T-helper 2 cell (primary cell): ENCODE measurements around the gene VPS25.
"Not testable (repeated sequence)": the region's sequence is repeated elsewhere in the genome, so short reads cannot be mapped to it uniquely, and the experiment has no call there.

ENCODE experiments used
- DNase-seq, 5 experiments: peaks; one replicate each; pipeline versions ENCODE4 v3.0.0 to v3.0.0-alpha.2; 2012 to 2022

Gene VPS25

DNA sequence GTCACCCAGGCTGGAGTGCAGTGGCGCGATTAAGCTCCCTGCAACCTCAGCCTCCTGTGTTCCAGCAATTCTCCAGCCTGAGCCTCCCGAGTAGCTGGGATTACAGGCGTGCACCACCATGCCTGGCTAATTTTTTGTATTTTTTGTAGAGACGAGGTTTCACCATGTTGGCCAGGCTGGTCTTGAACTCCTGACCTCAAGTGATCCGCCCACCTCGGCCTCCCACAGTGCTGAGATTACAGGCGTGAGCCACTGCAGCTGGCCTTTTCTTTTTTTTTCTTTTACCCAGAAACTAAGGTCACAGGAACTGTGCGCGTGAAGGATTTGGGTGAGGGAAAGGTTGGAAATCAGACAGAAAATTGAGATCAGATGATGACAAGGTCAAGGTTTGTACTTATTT lies 3.3 kb upstream of the VPS25 start:
- DNase-seq = not testable (repeated sequence)

- DNase-seq = no peak
Observed at GRCh38 chr17:42772945-42773289, 332 bp upstream of the VPS25 start.

DNA sequence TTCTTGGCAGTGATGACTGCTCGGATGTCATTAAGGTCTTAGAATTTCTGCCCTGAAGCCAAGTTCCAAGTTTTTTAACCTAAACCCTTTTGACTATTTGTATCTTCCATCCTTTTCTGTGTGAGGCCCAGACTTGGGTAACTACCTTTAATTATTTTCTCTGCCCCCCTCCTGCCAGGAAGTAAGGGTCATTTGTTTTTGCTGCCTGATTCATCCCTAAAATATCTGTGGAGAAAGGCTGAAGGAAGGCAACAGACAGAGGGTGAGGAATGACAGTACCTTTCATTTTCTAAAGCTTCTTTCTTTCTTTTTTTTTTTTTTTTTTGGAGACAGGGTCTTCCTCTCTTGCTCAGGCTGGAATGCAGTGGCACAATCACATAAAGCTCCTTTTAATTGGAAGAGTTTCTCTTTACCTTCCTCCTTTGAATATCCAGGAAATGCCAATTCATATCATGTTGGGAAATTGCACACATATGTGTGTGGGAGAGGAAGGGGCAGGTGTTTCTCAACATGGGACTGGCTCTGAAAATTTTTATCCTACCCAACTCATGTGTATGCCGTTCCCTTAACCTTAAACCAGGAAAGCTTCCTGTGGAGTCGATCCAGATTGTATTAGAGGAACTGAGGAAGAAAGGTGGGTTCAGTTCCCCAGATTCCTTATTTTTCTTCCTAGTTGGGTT lies 957 bp downstream of the VPS25 start:
- no peak for DNase-seq

DNA sequence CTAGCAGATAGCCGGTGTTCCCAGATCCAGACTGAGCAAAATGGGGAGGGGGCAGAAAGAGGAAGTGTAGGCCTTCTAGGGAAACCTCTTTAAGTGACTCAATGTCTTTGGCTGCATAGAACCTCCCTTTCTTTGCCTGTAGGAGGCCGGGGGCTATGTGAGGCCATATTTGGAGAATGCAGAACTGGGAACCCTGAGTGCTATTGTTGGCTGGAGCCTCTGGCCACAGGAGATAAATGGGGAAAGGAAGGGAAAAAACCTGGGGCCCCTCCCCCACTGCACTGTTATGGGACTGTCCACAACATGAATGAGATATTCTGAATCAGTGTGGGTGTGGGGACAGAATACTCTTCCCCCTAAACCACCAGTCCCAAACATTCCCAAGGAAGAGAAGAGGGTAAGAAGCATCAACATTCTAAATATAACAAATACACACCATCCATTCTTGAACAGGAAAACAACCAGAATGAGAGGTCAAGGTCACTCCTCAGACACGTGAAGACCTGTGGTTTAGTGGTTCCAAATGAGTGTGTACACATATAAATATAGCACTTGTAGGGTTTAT lies 2.4 kb downstream of the VPS25 start:
- no peak for DNase-seq

- no peak for DNase-seq
Observed at GRCh38 chr17:42778570-42778969, 5.3 kb downstream of the VPS25 start.

- DNase-seq = no peak
Observed at GRCh38 chr17:42779304-42779935, 6.2 kb downstream of the VPS25 start.

DNA sequence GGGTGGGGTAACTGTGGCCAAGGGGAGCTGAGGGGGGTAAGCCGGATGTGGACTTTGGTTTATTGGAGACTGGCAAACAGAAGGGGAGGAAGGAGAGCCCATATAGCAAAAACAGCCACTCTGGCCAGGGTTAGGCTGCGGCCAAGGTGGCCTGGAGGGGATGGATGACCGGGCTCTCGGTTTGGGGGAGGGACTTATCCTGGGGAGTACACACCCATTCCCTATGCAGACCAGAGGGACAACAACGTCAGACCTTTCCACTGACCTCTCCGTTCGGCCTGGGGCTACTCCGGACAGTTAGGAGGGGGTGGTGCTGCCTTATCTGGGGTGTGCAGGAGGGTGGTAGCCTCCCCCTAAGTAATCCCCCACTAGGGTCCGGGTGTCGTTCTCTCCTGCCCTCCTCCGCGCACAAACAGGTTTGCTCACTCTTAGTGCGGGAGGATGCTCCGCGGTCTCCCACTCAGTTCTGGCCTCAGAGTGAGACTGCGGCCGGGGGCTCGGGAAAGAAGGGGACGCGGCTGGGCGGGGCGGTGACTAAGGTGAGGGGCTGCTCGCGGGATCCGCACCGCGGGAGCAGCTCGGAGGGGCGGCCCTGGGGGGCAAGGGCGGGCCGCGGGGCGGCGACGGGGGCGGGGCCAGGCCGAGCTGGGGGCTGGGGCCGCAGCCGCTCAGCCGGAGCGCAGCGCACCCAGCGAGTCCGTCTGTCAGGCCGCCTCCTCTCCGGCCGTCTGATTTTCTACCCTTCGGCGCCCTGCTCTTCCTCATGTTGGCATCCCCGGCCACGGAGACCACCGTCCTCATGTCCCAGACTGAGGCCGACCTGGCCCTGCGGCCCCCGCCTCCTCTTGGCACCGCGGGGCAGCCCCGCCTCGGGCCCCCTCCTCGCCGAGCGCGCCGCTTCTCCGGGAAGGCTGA lies 6.9 kb downstream of the VPS25 start, which contains the start of gene WNK4:
Gene WNK4, plus strand, starts transcription at position 675 of the 915 bp plus-strand sequence. Its CDS starts 89 bp downstream, at position 764.
- DNase-seq = no peak

- no peak for DNase-seq
Observed at GRCh38 chr17:42780851-42781638, 7.8 kb downstream of the VPS25 start.

- DNase-seq = no peak
Observed at GRCh38 chr17:42781639-42782165, 8.5 kb downstream of the VPS25 start.

GRCh38 chr17:42782166-42783061 lies 9.2 kb downstream of the VPS25 start:
- DNase-seq = no peak

DNA sequence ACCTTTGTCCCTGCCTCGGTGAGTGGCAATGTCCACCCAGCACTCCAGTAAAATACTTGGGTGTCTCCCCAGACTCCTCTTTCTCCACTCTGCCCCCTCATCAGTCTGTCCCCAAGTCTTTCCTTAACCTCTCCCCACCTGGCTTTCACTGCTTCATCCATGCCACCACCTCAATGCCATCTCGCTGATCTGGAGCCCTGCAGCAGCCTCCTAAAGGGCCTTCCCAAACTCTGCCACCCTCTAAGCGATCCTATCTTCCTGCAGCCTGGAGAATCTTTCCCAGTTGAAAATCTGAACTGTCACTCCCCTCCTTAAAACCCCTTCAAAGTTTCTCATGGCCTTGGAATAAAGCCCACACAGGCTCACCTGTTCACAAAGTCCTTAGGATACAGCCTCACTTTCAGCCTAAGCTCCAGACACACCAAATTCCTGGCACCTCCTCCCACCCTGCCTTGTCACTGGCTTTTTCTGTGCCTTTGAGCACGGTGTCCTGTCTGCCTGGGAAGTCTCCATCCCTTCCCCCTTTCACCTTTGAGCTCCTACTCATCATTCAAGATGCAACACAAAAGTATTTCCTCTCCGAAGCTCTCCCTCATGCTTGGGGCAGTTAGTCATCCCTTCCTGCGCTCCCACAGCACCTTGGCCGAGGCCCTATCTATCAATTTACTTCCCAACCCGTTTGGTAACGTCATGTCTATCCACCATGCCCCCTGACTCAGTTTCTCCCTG lies 10.0 kb downstream of the VPS25 start:
- no peak for DNase-seq

DNA sequence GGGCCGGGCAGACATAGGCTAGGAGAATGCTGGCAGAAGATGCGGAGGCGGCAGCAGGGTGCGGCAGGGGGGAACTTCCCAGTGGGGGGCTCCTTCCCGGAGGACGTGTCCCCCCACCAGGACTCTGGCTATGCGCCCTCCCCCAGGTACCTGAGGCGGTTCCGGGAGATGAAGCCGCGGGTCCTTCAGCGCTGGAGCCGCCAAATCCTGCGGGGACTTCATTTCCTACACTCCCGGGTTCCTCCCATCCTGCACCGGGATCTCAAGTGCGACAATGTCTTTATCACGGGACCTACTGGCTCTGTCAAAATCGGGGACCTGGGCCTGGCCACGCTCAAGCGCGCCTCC lies 10.5 kb downstream of the VPS25 start:
- DNase-seq = no peak

- DNase-seq = no peak
Observed at GRCh38 chr17:42784409-42784808, 11.2 kb downstream of the VPS25 start.

DNA sequence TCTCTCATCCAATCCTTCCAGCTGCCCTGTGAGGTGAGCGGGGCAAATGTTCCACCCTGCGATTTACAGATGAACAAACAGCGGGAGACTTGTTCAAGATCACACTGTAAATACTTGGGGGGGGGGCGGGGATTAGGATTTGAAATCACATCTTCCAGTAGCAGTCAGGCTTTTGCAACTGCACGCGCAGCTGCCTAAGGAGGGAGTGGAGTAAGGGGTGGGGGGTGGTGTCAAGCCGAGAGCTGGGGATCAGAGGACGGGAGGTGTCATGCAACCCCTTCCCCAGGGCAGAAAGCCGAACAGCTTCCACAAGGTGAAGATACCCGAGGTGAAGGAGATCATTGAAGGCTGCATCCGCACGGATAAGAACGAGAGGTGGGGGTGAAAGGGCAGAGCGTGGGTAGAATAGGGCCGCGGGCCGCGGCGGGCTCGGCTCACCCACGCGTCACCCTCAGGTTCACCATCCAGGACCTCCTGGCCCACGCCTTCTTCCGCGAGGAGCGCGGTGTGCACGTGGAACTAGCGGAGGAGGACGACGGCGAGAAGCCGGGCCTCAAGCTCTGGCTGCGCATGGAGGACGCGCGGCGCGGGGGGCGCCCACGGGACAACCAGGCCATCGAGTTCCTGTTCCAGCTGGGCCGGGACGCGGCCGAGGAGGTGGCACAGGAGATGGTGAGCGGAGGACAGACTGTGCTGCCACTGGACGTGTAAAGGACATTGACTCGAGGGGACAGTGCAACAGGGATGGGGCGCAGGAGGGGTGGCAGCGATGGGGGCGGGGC lies 11.8 kb downstream of the VPS25 start:
- peak in 1 of 5 experiments; percentile 15 for DNase-seq

- no peak for DNase-seq
Observed at GRCh38 chr17:42787266-42787665, 14.0 kb downstream of the VPS25 start.

- no peak for DNase-seq
Observed at GRCh38 chr17:42791948-42792347, 18.7 kb downstream of the VPS25 start.

GRCh38 chr17:42792545-42792944 lies 19.3 kb downstream of the VPS25 start:
- DNase-seq = no peak

DNA sequence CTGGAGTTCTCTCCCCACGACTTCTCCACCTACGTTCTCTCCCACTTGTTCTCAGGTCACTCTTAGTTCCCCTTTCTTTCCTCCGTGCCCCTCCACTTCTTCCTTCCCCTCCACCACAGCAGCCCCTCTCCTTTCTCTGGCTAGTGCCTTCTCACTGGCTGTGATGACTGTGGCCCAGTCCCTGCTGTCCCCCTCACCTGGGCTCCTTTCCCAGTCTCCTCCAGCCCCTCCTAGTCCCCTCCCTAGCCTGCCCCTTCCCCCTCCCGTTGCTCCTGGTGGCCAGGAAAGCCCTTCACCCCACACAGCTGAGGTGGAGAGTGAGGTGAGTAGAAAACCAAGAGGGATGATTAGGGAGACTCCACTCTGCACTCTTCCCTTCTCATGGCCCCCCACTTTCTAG lies 21.8 kb downstream of the VPS25 start:
- no peak for DNase-seq

GRCh38 chr17:42795465-42795864 lies 22.2 kb downstream of the VPS25 start:
- no peak for DNase-seq
